GM21381 (cell line): ENCODE measurements around the gene OTP.

Experiments
- ATAC-seq: cut with Tn5 transposase; IDR thresholded peaks from one replicate; pipeline ENCODE4 v1.9.1; 2021; ENCODE audit warnings: mild to moderate bottlenecking, moderate library complexity; ENCODE audit not compliant: unreplicated experiment

OTP gene

GRCh38 chr5:77637998-77638762, at the start of gene OTP:
Gene OTP (minus strand): TSS chr5:77638713. CDS start chr5:77638549, 164 bp downstream.
- no peak for ATAC-seq

DNA sequence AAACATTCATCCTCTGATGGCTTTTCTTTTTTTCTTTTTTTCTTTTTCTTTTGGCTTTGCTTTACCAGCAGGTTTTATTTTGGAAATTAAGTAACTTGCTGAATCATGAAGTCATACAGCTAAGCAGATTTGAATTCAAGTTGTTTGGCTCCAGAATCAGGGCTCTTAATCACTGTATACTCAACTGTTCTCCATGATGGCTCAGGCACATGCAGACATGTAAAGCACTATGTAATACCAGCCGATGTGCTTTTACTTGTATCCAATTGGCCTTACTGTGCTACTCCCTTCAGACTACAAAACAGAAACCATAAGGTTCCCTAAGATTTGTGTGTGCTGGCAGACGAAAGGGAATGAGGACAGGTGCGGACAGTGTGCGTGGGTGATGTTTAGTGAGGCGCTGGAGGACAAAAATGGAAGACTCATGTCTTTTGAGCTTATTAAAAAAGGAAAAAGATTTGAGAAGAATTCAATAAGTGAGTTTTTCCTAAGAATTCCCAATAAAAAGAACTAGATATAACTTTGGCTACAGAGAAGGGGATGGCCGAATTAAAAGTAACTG, 44.7 kb upstream of the OTP start:
- ATAC-seq = no peak

DNA sequence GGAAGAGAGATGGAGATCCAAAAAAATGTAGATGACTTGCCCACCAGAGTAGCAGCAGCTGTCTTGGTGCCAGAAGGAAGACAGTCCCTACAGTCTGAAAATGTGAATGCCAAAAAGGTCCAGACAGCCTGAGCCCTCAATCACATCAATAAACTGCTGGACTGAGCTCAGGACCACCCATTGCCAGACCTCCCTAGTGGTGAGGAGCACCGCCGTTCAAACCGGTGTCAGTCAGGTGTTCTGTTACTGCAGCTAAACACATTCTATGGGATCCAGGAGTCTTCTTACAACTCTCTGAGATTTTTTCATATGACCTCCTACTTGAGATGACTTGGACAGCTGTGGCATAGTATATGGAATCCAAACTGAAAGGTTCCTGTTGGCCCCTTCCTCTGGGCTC, 32.0 kb upstream of the OTP start:
- no peak for ATAC-seq

DNA sequence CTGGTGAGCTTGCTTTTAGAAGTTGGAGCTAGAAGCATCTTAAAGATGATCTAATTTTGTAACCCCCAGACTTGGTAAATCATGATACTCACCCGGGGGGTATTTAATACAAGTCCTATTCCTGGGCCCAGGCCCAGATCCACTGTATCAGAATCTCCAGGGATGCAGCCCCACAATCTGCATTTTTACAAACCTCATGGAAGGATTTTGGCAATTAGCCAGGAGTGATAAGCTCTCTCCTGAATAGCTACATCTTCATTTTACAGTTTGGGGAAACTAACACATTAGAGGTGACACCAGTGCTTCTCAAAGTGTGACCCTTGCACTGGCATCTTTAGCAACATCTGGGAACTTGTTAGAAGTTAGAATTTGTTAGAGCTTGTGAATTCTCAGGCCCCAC, 31.2 kb upstream of the OTP start:
- ATAC-seq = no peak

DNA sequence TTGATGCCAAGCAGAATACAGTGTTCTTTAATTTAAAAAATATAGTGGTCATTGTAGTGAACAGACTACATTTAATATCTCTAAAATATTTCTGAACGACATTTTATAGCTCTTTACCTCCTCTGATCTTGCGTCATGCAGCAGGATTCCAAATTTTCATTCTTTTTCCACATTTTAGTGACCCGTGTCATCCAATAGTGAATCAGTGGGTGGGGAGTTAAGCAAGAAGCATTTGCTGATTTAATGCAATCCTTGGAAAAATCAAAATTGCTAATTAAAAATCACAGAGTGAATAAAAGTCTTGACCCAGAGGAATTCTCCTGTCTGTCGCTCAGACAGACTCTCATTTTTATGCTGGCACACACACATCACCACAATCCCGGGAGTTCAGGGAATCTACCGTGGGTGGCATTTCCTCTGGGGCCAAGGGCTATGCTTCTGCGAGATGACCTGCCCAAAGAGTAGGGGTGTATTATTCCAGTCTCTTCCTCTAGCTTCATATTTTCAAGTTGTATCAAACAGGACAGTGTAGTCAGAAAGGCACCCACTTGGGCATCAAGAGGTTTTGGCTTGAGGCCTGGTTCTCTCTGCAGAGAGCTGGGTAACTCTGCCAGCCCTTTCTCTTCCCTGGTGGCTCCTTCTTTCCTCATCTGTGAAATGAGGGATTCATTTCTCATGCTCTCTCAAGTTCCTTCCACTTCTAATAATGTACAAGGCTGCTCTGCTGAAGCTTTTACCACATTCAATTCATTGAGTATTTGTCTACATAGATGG, 24.8 kb upstream of the OTP start:
- ATAC-seq = no peak

GRCh38 chr5:77662635-77663034, 24.1 kb upstream of the OTP start:
- ATAC-seq = no peak

GRCh38 chr5:77658662-77659061, 20.1 kb upstream of the OTP start:
- no peak for ATAC-seq

DNA sequence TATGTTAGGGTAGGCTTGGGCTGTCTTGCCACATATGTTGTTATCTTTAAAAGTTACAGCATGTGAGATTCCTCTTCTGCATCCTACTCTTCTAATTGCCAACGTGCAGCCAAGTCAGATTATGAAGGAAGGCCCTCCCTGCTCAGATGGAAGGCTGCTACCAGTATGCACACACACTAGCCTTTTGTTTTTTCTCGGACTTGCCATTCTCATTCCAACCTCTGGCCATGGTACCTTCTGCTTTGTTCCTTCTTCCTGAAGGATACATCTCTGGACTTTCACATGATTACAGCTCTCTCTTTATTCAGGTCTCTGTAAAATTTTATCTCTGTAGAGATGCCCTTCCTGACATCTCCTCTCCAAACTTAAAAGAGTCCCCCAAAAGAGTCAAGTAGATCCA, 12.8 kb upstream of the OTP start:
- no peak for ATAC-seq

DNA sequence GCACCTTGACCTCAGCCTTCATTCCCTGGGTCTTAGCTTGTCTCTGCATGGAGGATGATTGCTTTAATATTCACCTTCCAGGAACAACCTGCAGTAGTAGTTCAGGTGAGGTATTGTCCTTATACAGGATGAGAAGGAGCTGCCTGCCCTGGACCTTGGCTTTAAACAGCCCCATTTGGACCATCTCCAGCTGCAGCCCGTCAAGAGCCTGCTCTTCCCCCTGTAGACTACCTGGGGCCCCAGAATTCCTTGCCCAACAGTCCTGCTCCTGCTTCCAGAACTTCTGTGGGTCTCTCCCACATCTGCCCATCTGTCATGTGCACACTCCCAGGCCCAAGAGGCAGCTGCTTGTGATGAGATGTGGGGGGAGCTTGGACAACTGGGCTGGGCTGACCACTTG, 12.2 kb upstream of the OTP start:
- no peak for ATAC-seq

DNA sequence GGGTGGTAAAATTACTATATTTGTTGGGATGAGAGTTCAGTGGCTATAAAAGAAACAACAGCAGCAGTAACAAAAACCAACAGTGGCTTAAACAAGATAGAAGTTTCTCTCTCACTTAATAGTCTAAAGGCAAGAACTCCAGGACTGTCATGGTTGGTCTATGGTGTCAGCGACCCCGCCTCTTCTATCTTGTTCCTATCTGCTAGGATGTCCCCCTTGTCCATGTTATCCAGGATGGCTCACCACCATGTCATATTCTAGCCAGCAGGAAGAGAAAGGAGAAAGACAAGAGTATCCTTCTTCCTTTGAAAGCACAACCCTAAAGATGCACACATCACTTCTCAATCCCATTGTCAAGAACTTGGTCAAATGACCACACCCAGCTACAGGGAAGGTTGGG, 11.3 kb upstream of the OTP start:
- no peak for ATAC-seq

GRCh38 chr5:77645995-77646639, 7.6 kb upstream of the OTP start:
- no peak for ATAC-seq

DNA sequence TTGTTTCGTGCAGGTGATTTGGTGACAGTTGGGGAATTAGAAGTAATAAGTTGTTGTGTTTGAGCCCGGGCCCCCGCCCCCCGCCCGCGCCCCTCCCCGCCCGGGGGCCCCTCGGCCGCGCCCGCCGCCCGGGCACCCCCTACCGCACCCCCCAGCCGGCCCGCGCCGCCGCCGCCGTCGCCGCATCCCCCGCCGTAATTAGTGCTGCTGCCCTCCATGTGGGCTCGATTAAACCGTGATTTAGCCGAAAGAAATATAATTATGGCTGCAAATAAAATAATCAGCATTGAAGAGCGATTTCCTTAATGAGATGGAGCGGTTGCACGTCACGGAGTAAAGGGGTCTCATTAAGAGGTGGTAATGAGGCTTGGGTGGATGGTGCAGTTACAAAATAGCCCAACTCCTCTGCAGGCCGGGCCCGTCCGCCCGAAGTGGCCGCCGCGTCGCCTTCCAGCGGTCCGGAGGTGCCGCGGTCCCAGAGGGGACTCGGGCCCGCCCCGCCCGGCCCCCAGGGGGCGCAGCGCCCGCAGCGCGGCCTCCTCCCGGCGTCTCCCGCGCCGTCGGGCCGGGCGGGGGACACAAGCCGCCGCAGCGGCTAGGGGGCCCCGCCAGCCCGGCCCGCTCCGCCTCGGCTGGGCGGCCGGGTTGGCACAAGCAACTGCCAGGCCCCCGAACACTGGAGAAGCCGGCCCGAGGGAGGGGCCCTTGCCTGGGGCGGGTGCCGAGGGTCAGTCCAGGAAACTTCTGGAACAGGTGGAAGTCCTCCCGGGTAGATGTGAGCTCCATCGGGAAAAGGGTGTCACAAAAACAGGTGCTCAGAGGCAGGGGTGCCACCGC, 6.9 kb upstream of the OTP start:
- ATAC-seq = no peak

GRCh38 chr5:77644371-77645157, 6.1 kb upstream of the OTP start:
- ATAC-seq = no peak

DNA sequence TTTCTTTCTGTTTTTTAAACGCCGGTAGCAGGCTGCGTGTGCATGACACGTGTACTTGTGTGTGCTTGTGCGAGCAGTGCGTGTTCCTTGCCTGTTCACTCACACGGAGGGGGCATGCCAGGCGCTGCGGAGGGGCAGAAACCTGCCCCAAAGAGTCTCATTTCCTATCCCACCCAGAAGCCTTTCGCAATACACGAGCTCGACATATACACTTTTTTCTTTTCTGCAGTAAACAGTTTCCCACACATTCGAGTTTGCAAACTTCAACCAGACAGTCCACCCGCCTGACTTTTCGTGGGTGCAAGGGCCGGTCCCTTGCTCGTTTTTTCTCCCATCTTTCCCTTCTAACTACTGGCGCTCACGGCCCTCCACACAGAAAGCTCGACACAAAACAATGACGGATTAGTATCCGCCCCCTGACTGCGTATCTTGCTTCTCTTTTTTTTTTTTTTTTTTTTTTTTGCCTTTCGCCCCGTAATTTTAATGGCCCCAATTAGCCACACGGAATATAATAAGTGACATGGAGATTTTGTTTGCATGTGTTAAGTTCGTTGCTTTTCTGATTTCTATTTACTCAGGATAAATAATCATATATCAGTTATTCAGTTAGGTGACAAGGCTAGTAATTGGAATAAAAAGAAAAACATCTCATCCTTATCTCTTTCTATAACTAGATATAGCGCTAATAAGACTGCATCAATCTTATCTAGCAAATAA, 5.3 kb upstream of the OTP start:
- ATAC-seq = no peak

DNA sequence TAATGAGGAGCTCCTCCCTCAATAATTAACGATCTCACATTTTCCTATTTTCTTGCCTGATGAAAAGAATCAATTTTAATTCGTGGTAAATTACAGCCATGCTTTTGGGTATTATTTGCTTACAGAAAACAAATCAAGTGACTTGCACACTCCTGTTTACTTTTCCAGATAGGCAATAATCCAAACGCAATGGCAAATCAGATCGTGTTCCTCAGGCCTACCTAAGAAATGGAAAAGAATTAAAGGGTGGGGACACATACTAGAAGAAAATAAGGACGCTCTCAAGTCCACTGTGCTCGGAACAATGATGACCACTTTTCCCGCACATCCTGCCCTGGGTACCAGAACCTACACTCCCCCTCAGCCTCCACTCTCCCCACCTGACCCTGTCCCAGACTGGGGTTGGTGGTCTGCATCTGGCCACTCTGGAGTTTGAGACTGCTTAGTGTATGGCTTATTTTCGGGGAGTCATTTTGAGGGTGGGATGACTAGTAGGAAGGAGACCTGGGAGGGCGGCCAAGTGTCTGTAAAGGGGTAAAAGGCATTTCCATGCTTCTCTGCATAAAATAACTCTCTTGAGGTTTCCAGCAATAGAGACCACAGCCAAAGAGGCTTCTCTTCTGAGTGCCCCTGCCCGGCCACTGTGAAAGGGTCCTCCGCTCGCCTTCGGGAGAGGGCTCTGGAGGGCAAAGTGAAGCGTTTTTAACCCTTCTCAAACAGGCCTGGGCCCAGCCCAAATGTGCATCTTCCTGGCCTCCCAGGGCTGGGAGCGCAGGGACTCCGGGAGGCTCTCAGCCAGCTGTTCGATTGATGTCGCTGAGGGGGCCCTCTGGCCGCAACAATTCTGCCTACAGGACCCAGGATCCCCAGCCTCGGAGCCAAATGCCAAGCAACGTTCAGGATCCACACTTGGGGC, 4.5 kb upstream of the OTP start:
- ATAC-seq = no peak

GRCh38 chr5:77641963-77642737, 3.6 kb upstream of the OTP start:
- ATAC-seq = no peak

DNA sequence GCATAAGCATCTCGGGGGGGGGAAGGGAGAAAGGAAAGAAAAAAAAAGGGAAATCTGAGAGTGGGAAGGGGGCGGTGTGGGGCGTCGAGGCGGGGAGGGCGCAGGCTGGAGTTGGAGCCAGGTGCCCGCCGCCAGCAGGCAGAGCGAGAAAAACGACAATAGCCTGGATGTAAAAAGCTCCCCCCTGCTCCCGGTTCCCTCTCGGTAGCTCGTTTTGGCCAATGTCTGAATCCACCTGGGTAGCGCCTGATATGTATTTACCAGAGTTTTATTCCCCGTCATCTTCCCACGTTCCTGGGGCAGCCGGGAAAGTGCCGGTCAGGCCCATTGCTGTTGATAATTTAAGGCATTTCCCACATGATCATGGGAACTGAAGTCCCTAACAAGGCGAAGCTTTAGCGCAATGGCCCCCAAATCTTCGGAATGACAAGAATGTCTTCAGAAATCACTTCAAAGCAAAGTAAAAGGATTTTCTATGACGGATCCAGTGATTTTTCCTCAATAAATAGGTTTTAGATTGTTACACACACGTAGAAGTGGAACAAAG, 3.0 kb upstream of the OTP start:
- ATAC-seq = no peak
